Activated naive CD4-positive, alpha-beta T cell treated with anti-CD3 and anti-CD28 coated beads, Interleukin-2, amount 50 U/mL, for 24 hours (primary cell): ENCODE results near the gene TRAF7.

Experiments
- H3K27ac Mint-ChIP-seq: one replicate; pipeline ENCODE4 v1.8.0; 2021; ENCODE audit warnings: mild to moderate bottlenecking, mixed read lengths
- H3K27me3 Mint-ChIP-seq: one replicate; pipeline ENCODE4 v1.8.0; 2021; ENCODE audit warnings: mixed read lengths
- H3K36me3 Mint-ChIP-seq: one replicate; pipeline ENCODE4 v1.8.0; 2021; ENCODE audit warnings: mixed read lengths
- H3K4me1 Mint-ChIP-seq: one replicate; pipeline ENCODE4 v1.8.0; 2021; ENCODE audit warnings: mixed read lengths
- H3K4me3 Mint-ChIP-seq: one replicate; pipeline ENCODE4 v1.8.0; 2021; ENCODE audit warnings: mild to moderate bottlenecking, mixed read lengths
- H3K9me3 Mint-ChIP-seq: one replicate; pipeline ENCODE4 v1.8.0; 2021; ENCODE audit warnings: mixed read lengths

Gene TRAF7

DNA sequence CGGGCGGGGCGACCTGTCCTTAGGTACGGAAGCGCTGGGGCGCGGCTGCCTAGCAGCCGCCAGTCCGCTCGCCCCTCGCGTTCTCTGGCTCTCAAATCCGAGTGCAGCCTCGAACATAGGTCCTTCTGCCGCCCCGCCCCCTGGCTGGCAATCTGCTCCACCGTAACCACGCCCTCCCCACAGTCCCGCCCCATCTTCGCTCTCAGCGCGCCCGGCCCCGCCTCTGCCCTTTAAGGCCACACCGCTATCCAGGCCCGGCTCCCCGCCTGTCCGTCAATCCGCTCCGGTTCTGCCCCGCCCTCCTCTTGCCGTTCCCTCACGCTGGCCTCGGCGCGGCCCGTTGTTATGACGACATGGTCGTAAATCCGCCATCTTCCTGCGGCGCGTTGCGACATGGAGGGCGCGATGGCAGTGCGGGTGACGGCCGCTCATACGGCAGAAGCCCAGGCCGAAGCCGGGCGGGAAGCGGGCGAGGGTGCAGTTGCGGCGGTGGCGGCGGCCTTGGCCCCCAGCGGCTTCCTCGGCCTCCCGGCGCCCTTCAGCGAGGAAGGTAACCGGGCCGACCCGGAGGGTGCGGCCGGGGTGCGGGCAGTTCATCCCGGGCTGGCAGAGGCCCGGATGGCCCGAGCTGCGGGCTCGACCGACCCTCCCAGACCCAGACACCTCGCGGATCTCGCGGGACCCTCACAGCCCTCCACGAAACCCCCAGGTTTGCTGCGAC lies 67.8 kb downstream of the TRAF7 start, which contains the start of gene E4F1:
Gene E4F1, plus strand, starts transcription at position 371 of the 721 bp plus-strand sequence. Its CDS starts 23 bp downstream, at position 394.
- no peaks in the 10 kb centered on the region for H3K9me3 Mint-ChIP-seq
- peak within 1 kb of the TSS; percentile 85 for H3K4me3 Mint-ChIP-seq
- no peak within 1 kb of the TSS for H3K27ac Mint-ChIP-seq

DNA sequence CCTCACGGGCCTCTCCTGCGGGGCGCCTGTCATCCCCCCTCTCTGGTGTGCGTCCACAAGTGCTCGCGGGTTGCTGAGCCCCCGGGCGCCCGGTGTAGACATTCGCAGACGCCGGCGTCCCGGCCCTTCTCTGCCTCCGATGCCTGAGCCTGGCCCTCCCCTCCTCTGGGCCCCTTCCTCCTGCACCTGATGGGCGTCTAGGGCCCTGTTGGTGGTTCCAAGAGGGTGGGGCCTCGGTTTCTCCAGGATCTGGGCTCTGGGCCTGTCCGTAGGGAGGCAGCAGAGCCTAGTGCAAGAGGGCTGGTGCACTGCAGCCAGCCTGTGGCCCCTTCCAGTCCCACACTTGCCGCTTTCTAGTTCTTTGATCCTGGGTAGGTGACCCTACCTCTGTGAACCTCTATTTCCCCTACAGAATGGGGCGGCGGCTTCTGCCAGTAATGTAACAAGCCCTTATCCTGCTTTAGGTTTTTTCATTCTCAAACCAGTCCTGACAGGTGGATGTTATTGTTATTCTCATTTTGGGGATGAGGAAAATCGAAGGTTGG lies 68.4 kb downstream of the TRAF7 start:
- no peaks in the 10 kb centered on the region for H3K9me3 Mint-ChIP-seq
- peaks cover 12% of the 10 kb centered on the region for H3K4me1 Mint-ChIP-seq
- no peak overlapping the region for H3K27ac Mint-ChIP-seq
- peaks cover 3% of the 10 kb centered on the region for H3K36me3 Mint-ChIP-seq
- peak overlapping the region; percentile 84 for H3K4me3 Mint-ChIP-seq
- no peaks in the 10 kb centered on the region for H3K27me3 Mint-ChIP-seq

More for the DNA sequence above, 67.8 kb downstream of the TRAF7 start, which contains the start of gene E4F1:
- Mint-ChIP-seq H3K36me3 (peaks cover 3% of the 10 kb centered on the region), H3K27me3 (no peaks in the 10 kb centered on the region), H3K4me1 (peaks cover 12% of the 10 kb centered on the region)

DNA sequence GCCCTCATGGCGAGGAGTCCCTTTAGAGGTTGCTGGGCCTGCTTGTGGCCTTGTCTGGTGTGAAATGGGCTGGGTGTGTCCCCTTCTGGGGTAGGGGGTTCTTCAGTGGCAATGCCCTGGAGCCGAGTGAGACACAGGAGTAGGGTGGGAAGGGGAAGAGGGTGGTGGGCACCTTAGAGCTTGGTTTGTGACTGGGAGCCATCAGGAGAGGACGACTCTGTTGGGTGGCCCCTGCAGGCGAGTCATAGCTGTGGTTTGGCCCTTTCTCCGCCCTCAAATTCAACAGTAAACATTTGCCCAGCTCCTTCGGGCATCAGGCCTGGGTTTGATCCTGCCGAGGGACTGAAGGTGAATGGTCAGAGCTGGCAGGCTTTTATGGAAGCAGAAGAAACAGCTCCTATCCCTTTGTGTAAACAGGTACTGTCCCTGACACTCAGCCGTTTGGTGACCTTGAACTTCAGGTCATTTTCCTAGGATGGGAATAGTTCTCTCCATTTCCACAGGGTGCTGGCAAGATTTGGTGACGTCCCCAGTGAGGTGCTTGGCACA lies 70.7 kb downstream of the TRAF7 start:
- H3K9me3 Mint-ChIP-seq = no peaks in the 10 kb centered on the region
- H3K27me3 Mint-ChIP-seq = no peaks in the 10 kb centered on the region
- H3K36me3 Mint-ChIP-seq = peaks cover 7% of the 10 kb centered on the region
- no peak overlapping the region for H3K4me3 Mint-ChIP-seq
- peaks cover 12% of the 10 kb centered on the region for H3K4me1 Mint-ChIP-seq
- no peak overlapping the region for H3K27ac Mint-ChIP-seq

DNA sequence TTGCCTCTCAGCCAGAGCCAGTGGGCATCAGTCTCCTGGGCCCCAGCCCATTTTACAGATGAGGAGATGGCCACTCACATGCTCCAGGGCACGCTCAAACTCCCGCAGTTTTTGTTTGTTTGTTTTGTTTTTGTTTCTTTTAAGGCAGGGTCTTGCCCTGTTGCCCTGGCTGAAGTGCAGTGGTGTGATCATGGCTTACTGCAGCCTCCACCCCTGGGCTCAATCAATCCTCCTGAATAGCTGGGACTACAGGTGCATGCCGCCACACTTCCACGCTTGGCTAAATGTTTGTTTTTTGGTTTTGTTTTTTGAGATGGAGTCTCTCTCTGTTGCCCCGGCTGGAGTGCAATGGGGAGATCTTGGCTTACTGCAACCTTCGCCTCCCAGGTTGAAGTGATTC lies 71.3 kb downstream of the TRAF7 start:
- Mint-ChIP-seq H3K4me3 (no peak overlapping the region), H3K27ac (no peak overlapping the region), H3K36me3 (peaks cover 7% of the 10 kb centered on the region)

More for the DNA sequence above, 71.3 kb downstream of the TRAF7 start:
- H3K9me3 Mint-ChIP-seq = no peaks in the 10 kb centered on the region
- H3K27me3 Mint-ChIP-seq = no peaks in the 10 kb centered on the region
- peaks cover 12% of the 10 kb centered on the region for H3K4me1 Mint-ChIP-seq
